ENCODE results near the gene KRTAP12-4.
"Not testable (repeated sequence)": the region's sequence is repeated elsewhere in the genome, so short reads cannot be mapped to it uniquely, and the experiment has no call there.

KRTAP12-4 gene

GRCh38 chr21:44686843-44687561 is 32.5 kb upstream of the KRTAP12-4 start:
- no peak for DNase-seq

GRCh38 chr21:44686000-44686781 is 31.7 kb upstream of the KRTAP12-4 start:
- DNase-seq: no peak

GRCh38 chr21:44685050-44685449 is 30.6 kb upstream of the KRTAP12-4 start:
- DNase-seq: not testable (repeated sequence)

- DNase-seq: no peak
Observed at GRCh38 chr21:44684483-44684882, 30.0 kb upstream of the KRTAP12-4 start.

GRCh38 chr21:44684077-44684476 is 29.6 kb upstream of the KRTAP12-4 start:
- no peak for DNase-seq

GRCh38 chr21:44682580-44683151 is 28.2 kb upstream of the KRTAP12-4 start:
- no peak for DNase-seq

- peak; percentile 73 for DNase-seq
Observed at GRCh38 chr21:44681861-44682579, 27.6 kb upstream of the KRTAP12-4 start, which contains the start of gene KRTAP12-1. Gene KRTAP12-1, minus strand, starts transcription at chr21:44682163. Its CDS starts 40 bp downstream, at chr21:44682123.

- DNase-seq: no peak
Observed at GRCh38 chr21:44681152-44681551, 26.7 kb upstream of the KRTAP12-4 start.

GRCh38 chr21:44677881-44678280 is 23.4 kb upstream of the KRTAP12-4 start:
- DNase-seq: no peak

GRCh38 chr21:44671911-44672310 is 17.5 kb upstream of the KRTAP12-4 start:
- no peak for DNase-seq

GRCh38 chr21:44670642-44671432 is 16.4 kb upstream of the KRTAP12-4 start:
- no peak for DNase-seq

GRCh38 chr21:44667612-44668011 is 13.2 kb upstream of the KRTAP12-4 start:
- DNase-seq: no peak

GRCh38 chr21:44666401-44667320 is 12.2 kb upstream of the KRTAP12-4 start, which contains the start of gene KRTAP12-2:
Gene KRTAP12-2, minus strand, starts transcription at chr21:44666927. Its CDS starts 41 bp downstream, at chr21:44666886.
- DNase-seq: peak; percentile 21

GRCh38 chr21:44664691-44665090 is 10.2 kb upstream of the KRTAP12-4 start:
- DNase-seq: no peak

GRCh38 chr21:44661567-44661966 is 7.1 kb upstream of the KRTAP12-4 start:
- not testable (repeated sequence) for DNase-seq

GRCh38 chr21:44658913-44659595 is 4.6 kb upstream of the KRTAP12-4 start:
- DNase-seq: no peak

- no peak for DNase-seq
Observed at GRCh38 chr21:44658541-44658910, 4.1 kb upstream of the KRTAP12-4 start.

- DNase-seq: no peak
Observed at GRCh38 chr21:44657635-44658540, 3.4 kb upstream of the KRTAP12-4 start, which contains the start of gene KRTAP12-3. Gene KRTAP12-3, plus strand, starts transcription at chr21:44657932. Its CDS starts 48 bp downstream, at chr21:44657980.

GRCh38 chr21:44656868-44657267 is 2.4 kb upstream of the KRTAP12-4 start:
- no peak for DNase-seq

Data from NCI-H2029 treated with DMSO at 0.1 percent for 48 hours (cell line).